ENCODE results near the gene COL4A4.

The COL4A4 gene

DNA sequence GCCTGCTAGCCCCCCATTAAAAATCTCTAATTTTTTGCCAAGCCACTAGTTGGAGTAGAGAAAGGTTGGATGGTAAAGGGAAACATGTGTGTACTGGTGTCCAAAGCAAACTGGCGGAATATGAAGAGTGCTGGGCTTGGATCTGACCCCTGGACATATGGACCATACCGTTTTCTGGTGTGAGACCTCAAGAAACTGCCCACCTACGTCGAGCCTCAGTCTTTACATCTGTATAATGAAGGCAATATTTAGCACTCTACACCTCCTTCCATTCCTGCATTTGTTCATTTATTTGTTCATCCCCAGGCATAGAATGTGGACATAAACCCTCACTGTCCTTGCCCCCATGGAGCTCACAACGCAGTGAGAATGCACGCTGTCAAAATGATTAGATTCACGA lies 185.7 kb downstream of the COL4A4 start:
- no peak for DNase-seq

DNA sequence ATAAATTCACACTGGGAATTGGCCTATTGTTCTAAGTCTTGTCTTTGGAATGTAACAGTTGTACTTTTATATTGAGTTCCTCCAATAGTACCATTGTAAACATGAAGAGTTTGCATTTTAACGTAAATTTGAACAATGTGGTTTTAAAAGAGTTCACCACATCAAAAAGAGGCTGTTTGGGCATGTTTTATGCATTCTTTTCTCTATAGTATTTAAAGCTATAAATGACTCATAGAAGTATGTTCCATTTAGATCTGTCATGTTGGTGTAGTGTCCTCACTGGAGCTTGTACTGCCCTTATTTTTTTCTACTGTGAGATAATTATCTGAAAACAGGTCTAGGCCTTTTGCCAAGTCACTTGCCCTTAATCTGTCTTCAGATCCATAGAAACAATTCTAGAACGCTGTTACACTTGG lies 186.2 kb downstream of the COL4A4 start:
- DNase-seq: peak; percentile 10

DNA sequence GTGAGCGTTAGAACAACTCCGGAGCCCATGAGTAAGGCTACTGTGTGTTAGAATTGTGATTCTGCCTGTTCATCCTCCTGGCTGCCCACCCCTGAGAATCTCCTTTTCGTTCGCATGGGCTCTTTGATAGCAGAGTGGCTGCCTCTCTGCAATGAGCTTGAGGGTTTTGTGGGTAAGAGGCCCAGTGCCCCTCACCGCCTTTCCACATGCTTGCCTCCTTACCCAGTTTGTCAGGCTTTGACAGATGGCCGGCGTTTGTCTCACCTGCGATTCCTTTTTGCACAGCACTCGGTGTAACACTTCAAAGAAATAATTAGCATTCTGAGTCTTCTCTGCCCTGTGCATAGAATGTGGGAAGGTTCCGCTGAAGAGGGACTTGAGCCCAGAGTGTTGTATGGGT lies 190.2 kb downstream of the COL4A4 start:
- DNase-seq: no peak

DNA sequence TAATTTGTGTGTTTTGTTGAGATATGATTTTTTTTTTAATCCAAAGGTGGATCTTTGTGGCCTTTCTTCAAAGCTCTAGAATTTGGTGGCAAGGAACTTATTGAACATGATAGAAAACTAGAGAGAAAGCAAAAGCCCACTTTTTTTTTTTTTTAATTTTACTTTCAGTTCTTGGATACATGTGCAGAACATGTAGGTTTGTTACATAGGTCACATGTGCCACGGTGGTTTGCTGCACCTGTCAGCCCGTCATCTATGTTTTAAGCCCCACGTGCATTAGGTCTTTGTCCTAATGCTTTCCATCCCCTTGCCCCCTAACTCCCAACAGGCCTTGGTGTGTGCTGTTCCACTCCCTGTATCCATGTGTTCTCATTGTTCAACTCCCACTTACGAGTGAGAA lies 192.2 kb downstream of the COL4A4 start:
- DNase-seq: no peak

DNA sequence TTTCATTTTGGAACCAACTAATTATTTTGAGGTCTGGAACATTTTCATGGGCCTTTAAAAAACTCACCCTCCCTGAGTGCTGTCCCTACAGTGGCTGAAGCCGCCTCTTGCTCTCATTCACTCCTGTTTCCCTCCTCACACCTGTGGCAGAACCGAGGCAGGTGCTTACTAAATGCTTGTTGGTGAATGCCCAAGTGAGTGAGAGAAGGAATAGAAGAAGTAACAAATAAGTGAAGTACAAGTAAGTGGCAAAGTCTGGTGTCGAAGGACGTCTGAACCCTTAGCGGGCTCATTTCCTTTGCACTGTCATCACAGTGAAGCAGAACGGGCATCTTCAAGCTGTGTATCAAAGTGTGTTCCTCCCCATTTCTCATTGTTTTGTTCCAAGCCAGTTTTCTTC lies 192.9 kb downstream of the COL4A4 start:
- DNase-seq: no peak

DNA sequence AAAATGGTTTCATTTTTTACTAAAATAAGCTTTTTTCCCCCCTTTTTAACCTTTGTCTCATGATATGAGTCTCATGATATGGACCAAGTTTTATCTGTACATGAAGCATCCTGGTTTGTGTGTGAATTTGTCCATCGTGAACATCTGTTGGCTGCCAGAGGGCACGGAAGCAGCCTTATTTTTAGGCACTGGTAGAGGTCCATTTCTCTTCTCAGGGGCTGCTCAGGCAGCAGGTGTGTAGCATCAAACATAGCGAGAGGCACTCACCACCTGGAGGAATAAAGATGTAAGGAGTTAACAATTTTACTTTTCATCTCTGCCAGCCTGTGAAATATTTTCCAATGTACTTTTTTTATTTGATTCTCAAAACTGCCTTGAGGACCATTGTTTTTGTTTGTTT lies 193.6 kb downstream of the COL4A4 start:
- DNase-seq: no peak

DNA sequence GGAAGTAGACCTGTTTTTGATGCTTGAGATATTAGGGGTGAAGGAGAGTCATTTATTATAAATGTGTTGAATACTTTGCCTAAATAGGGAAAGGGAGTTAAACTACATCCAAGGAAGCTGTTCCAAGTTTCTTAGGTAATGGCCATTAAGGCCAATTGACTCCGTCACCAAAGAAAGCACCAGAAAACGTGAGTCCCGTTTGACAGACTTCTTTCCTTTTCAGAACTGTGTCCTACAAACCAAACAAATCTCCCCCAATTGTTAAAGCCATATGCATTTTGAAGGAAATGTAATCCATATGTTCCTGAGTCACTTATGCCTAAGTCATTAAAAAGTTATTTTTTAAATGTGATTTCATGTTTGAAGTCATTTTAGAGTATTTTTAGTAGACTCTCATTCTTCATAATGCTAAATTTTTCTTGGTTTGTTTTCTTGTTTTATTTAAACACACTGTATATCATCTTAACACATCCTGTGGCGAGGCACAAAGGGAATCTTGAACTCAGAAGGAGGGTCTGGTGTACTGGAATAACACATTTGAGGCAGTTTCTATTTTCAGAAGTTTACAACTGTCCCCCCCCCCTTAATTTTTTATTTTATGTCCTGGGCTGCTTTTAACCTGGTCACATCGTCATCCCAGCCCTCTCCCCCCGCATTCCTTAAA lies 194.5 kb downstream of the COL4A4 start:
- no peak for DNase-seq

DNA sequence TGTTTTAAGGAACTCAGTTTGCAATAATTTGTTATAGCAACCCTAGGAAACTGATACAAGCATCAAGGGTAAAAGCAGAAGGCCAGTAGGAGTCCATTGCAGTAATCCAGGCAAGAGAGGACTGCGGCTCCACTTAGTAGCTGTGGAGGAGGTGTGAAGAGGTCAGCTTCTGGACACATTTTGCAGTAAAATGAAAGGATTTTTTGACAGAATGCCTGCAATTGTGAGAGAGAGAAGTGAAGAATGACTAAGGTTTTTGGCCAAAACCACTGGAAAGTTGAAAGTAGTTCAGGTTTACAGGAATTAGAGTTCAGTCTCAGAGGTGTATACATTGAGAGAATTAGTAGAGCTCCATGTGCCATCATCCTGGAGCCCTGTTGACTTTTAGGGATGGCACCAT lies 198.6 kb downstream of the COL4A4 start:
- no peak for DNase-seq

DNA sequence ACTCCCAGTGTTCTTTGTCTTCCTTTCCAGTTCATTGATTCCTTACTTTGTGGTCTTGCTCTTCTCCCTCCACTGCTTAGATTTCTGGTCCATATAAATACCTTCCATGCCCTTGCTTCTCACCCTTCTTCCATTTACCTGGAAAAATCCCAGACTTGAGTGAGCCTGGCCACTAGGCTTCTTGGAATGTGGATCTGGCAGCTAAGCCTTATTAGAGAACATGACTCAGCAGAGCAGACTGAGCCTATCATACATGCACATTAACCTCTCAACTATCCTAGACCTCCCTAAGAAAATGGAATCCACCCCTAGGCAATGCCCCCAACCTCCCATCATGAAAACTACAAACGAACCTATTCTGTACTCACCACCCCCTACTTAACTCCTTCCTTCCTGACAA lies 200.5 kb downstream of the COL4A4 start:
- DNase-seq: no peak

DNA sequence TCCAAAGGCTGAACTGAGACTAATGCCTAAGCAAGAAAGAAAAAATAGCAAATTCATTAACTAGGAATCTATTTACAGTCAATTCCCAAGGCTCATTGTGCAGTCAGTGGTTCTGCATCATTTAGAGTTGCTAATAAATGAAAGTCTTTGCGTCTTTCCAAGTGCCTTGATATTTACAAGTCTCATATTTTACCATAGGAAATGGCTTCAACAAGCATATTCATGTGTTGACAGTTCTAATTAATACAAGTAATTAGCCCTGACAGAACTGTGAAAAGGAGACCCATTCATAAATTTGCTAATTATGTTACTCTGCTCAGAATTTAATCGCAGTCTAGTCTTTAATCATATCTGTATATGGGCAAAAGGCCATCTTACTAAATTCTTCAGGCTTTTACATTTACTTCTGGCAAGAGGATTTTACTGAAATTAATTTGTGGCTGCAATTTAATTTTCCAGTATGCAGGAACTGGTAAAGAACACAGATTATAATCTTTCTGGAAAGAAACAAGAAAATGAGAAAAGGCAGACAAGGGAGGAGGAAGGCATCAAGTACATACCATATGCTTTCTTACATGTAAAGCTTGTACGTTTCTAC lies 201.7 kb downstream of the COL4A4 start:
- DNase-seq: no peak

DNA sequence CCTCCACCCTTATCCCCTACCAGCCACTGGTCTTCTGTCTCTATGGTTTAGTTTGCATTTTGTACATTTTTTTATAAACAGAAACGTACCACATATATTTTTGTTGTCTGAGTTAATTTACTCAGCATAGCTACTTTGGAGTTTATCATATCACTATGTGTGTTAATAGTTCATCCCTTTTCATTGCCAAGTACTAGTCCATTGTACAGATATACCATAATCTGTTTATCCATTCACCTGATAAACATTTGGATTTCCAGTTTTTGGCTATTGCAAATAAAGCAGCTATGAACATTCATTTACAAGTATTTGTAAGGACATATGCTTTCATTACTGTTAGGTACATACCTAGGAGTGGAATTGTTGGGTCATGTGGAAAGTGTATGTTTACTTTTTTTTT lies 204.6 kb downstream of the COL4A4 start:
- DNase-seq: no peak

DNA sequence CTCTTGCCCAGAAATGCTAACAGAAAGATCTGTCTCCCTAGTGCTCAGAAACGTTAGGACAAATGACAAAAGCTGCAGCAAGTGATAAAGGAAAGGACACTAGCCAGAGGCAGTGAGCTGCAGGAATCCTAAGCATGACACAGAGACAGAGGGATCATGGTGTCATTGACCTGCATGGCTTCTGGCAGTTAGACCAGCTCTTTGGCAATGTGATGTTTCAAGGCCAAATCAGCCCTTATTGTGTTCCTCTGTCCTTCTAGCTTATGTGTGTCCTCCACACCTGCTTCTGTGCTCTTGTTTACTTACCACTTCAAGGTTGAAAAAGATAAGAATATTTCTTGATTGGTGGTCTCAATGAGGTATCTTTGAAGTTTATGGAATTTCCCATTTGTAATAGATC lies 207.3 kb downstream of the COL4A4 start:
- no peak for DNase-seq

DNA sequence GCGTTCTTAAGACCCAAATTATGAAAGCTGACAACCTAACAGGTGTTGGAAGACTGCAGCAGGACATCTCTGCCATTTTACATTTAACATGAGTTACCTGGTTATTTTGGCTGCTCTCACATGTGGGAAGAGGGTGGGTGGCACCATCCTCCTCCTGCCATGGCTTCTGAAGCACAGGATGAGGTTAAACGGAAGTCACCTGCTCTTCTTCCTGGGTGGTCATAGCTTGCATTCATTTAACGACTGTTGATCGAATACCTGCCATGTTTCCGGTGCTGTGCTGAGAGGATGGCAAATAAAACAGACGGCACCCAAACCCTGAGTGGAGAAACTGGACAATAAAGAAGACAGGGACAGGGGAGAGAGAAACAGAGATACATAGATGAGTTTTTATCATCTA lies 210.2 kb downstream of the COL4A4 start:
- DNase-seq: no peak

DNA sequence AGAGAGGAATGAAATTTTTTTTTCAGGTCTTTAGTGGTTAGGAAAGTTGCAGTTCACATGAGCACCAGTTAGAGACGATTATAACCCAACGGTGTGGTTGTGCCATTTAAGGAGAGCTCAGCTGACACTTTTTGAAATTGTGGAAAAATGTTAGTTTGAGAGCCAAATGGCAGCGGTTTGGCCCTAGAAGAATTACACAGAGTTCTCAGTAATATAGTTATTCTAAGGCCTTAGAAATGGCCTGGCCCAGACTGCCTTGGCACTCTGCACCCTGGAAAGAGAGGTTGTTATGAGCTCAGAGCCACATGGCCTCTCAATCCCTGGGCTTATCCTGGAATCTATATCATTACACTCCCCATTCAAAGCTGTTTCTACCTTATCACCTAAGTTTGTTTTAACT lies 210.8 kb downstream of the COL4A4 start:
- DNase-seq: no peak

All from NCI-H1092 treated with DMSO at 0.1 percent for 48 hours (cell line).